GM21576 (cell line): ENCODE results near the gene ZNF181.
A peak's percentile ranks its signal among the peaks of the same experiment; 100 is the strongest.

Source experiments
- ATAC-seq: cut with Tn5 transposase; IDR thresholded peaks from one replicate; pipeline ENCODE4 v1.9.1; 2021; ENCODE audit warnings: mild to moderate bottlenecking, moderate library complexity; ENCODE audit not compliant: unreplicated experiment

ZNF181 gene

GRCh38 chr19:34744896-34745690, 11.1 kb downstream of the ZNF181 start:
- ATAC-seq, result no peak

DNA sequence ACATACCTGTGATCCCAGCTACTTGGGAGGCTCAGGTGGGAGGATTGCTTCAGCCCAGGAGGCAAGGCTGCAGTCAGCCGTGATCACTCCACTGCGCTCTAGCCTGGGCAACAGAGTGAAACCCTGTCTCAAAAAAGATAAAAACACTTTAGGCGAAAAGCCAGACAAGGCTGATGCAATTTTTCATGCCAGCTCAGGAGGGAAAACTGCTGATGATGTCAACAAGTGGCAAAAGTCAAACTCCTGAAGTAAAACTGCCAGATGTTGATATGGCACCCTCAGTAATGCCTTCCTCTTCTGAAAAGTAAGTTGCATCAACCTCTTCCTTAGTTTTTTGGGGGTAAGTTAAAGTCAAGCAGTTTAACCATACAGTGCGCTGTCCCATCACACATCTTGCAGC, 23.4 kb downstream of the ZNF181 start:
- ATAC-seq, result no peak

DNA sequence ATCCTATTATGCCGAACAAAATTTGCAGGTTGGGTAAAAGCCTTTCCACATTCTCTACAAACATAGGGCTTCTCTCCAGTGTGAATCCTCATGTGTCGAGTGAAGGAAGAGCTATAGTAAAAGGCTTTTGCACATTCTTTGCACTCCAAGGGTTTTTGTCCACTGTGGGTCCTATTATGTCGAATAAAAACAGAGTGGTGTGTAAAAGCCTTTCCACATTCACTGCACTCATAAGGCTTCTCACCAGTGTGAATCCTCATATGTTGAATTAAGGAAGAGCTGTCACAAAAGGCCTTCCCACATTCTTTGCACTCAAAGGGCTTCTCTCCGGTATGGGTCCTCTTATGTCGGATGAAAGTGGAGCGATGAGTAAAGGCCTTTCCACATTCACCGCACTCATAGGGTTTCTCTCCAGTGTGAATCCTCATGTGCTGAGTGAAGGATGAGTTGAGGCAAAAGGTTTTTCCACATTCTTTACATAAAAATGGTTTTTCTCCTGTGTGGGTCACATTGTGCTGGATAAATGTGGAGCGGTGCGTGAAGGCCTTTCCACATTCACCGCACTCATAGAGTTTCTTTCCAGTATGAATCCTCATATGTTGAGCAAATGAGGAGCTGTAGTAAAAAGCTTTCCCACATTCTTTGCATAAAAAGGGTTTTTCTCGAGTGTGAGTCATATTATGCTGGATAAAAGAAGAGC, 25.3 kb downstream of the ZNF181 start:
- ATAC-seq, result no peak

DNA sequence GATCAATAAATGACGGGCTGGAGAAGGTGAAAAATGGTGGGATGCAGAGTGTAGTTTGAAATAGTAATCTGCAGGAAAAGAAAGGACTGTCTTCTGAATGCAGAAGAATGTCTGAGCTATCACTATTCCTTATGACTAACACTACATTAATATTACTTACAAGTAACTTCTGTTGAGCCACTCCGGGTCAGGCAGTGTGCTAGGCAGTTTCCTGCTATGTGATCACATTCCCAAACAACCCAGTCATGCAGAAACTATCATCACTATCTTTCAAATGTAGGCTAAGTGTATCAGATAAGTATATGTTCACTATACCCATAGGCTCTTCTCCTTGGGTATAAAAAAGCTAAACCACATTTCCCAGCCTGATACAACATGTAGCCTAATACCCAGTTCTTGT, 32.3 kb downstream of the ZNF181 start:
- no peak for ATAC-seq

- ATAC-seq, result no peak
These were observed 33.9 kb downstream of the ZNF181 start for GRCh38 chr19:34767951-34768350.

DNA sequence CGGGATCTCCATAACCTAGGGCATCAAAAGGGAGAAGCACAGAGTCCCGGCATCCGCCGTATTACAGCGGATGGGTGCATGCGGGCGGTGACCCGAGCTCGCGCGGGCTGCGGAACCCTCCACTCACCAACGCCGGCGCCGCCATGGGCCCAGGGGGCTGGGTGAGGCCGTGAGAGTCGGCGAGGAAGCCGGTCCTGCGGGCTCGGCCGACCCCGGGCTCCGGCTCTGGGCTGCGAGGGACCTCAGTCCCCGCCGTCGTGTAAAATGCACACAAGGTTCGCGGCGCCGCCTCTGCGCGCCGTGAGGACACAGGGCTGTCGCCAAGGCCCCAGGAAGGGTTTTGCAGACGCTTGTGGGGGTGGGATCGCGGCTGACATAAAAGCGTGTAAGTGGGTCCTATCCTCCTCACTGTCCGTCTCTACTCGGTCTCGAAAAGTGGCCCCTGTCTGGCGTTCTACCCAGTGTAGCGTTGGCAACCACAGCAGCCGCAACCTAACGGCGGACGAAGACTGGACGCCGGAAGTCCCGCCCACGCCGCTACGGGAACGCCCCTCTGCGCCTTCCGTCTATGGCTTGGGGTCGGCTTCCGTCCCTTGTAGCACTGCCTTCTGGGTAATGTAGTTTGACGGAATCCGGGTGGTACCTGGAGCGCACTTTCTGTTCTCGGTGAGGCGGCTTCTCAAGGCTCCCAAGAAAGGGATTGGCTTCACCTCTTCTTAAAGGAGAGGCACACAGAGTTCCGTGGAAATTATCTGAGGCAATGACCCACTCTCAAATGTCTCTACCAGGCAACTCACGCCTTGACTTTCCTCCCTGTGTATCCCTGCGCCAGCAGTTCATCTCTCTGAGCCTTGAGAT, 38.9 kb downstream of the ZNF181 start, which contains the start of gene ZNF599:
Gene ZNF599 (minus strand): TSS at position 519 of the 858 bp plus-strand sequence. CDS start 374 bp downstream, at position 145.
- ATAC-seq, result peak; percentile 98

DNA sequence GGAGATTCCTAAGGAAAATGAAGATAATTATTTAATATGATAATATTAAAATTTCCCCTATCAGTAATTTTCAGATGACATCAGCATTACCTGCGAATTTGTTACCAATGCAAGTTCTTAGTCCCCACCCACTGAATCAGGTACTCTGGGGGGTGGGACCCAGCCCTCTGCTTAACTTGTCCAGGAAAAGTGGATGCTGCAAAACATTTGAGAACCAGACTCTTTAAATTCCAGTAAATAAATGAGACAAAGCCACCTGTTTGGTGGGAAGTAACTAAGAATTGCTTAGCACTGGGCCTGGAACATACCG, 39.5 kb downstream of the ZNF181 start:
- ATAC-seq, result no peak

GRCh38 chr19:34774857-34775256, 40.8 kb downstream of the ZNF181 start:
- ATAC-seq, result no peak

- no peak for ATAC-seq
These were observed 44.3 kb downstream of the ZNF181 start for GRCh38 chr19:34778342-34778741.

GRCh38 chr19:34779652-34780051, 45.6 kb downstream of the ZNF181 start:
- no peak for ATAC-seq

DNA sequence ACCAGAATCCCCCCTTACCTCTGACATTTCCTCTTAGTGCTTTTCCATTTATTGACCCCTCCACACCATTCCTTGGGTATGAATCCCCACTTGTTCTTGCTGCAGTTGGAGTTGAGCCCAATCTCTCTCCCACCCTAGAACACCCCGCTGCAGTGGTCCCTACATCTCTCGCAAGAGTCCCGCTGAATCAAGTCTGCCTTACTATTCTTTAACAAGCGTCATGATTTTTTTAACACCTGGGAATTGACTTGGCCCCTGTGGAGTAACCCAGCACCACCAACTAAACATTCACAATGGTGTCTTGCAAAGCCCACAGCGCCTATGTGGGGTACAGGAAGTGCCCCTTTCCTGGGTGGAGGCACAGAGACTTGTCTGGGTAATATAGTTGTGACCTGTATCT, 52.2 kb downstream of the ZNF181 start:
- no peak for ATAC-seq

DNA sequence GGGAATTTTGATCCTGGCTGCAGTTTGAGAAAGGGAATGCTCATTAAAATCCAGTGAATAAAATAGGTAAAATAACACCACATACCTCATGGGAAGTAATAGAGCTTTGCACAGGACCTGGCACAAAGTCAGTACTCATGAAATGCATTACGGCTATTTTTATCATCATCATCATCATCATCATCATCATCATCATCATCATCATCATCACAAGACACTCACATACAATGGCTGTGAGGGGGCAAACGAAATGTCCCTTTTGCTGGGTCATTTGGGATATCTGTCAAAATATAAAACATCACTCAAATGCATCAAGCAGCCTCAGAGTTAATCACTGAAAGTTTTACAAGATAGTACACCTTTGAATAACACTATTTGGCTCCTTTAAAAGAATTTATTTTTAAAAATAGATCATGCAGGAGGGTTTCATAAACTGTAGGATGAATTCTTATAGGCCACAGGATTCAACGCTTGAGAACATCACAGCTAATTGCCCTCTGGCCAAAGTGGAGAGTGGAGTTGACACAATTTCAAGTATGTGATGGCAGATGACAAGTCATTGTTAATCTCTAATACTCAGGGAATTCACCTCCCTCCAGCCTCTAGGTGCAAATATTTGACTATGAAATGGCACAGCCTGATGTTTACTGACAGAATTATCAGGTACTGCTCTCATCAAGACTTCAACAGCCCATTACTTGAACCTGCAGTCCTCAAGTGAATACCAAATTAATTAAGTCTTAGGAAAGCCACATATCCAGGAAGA, 53.2 kb downstream of the ZNF181 start:
- ATAC-seq, result no peak

DNA sequence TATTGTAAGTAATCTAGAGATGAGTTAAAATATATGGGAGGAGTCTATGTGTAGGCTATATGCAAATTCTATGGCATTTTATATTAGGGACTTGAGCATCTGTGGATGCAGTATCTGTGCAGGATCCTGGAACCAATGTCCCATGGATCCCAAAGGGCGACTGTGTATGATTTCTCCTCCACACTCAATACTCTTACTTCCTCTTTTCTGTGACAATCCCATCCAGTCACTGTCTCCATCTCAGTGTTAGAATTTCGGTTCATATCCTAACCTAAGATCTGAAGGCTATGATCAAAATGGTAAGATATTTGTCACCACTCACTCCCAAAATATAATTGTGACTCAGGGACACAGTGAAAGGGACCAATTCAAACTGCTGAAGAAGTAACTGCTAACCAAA, 54.0 kb downstream of the ZNF181 start:
- no peak for ATAC-seq

GRCh38 chr19:34793565-34793964, 59.5 kb downstream of the ZNF181 start:
- no peak for ATAC-seq

GRCh38 chr19:34794066-34794960, 60.3 kb downstream of the ZNF181 start:
- no peak for ATAC-seq
